Stimulated activated CD8-positive, alpha-beta memory T cell treated with anti-CD3 and anti-CD28 coated beads, Interleukin-12 subunit alpha, Interleukin-12 subunit beta, amount 100 ng/mL, for 1 hour (primary cell): Measurements from ENCODE around the gene MTUS2.

Source experiments
- DNase-seq: peaks from one replicate; pipeline ENCODE4 v3.0.0-alpha.2; 2020; ENCODE audit warnings: low read depth

The MTUS2 gene

DNA sequence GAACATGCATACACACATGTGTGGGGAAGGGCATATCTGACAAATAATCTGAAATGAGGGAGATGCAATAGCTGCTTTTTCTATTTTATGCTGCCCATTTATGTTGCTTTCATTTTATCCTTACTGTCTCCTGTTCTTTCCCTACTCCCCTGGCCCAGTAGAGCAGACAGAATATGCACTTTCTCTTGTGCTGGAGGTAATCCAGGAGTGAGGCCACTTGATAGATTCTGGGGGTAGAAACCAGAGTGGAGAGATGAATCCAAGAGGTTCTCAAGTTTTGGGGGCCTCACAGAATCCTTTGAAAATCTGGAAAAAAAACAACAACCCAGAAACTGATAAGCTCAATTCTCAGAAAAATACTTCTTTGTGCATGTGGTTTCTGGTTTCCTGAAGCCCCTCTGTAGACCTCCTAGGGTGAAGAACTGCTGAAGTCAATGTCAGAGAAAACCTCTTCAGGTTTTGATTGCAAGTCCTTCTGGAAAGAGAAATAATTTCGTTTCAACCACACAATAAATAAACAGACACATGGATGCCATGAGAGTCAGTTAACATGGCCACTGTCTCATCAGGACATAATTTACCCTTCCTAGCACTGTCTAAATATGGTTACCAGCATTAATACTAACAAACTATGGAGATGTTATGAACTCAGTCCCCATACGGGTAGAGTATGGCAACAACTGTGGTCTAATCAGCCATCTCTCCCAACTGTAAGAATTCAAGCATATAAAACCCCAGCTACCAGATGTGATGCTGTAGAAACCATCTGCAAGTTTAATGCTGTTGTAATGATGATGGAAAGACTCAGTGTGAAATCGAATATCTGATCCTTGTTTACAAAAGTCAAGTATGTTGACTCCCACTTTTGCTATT is 419.8 kb downstream of the MTUS2 start:
- no peak for DNase-seq

DNA sequence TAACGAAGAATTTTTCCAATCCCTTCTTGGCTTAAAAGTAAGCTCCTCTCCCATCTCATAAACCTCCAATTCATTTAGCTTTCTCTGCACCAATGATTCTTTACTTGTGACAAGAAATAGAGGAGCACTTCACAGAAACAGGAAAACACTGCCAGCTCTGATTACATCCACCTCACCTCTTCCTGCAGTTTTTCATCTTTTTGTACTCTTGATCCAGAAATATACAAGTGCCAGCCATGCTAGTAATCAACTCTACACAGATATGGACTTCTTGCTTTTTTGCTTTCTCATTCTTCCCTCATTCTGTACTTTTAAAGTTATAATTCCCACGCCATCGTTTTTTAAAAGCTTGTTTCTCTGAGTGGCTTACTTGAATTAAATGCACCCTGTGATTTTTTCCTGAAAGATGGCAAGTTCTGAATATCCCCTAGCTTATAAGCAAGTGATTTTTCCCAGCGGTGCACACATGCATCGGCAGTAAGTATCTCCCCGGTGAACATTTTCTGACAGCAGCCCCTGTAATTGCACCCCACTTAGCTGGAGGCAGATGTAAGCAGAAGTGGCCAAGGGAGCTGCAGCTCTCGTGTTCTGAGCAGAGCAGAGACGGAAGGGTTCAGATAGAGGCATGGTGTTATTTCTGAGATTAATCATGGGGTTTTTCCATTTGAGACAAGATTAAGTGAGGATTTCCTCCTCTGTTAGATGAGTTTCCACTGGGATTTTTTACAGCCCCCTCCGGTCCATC is 434.7 kb downstream of the MTUS2 start:
- DNase-seq = no peak

DNA sequence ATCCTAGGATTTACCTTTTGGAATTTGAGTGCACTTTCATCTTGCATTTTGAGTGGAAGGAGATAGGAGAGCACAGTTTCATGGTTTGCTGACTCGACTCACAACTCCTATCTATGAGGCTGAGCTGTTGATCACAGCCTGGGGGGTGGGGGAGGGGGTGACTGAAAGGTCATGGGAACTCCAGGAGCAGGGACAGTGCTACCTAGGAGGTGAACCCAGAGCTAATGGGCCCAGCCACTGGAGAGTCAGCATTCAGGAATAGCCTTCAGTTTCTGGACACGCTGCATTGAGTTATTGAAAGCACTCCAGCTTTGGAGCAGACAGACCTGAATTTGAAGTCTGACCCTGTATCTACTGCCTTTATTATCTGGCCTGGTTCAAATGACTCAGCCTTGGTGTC is 435.4 kb downstream of the MTUS2 start:
- DNase-seq = no peak

DNA sequence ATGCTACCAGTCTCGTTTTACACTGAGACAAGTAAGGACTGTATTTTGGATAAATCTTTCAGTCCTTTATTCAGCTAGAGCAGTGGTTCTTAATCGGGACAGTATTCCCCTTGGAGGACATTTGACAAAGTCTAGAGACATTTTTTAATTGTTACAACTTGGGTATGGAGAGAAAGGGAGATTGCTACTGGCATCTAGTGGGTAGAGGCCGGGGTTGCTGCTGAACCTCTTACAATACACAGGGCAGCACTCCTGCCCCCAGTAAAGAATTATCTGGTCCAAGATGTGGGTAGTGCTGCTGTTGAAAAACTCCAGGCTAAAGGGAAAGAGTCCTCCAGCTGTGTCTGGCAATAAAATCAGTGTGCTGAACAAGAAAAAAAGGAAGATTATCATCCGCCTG is 440.5 kb downstream of the MTUS2 start:
- no peak for DNase-seq

DNA sequence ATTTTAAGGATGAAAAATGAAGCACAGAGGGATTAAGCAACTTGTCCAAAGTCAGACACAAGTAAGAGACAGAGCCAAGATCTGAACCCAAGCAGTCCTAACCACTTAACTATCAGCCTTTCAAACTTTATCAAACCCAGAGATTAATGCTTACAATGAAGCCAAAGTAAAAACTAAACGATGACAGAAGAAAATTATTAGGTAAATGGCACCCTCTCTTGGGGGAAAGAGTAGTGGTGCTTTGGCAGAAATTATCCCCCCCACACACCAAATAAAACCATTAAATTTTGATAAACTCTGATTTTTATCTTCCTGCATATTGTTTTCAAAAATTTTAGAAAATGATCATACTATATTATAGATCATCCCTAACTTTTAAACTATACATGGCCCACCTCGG is 446.1 kb downstream of the MTUS2 start:
- no peak for DNase-seq

DNA sequence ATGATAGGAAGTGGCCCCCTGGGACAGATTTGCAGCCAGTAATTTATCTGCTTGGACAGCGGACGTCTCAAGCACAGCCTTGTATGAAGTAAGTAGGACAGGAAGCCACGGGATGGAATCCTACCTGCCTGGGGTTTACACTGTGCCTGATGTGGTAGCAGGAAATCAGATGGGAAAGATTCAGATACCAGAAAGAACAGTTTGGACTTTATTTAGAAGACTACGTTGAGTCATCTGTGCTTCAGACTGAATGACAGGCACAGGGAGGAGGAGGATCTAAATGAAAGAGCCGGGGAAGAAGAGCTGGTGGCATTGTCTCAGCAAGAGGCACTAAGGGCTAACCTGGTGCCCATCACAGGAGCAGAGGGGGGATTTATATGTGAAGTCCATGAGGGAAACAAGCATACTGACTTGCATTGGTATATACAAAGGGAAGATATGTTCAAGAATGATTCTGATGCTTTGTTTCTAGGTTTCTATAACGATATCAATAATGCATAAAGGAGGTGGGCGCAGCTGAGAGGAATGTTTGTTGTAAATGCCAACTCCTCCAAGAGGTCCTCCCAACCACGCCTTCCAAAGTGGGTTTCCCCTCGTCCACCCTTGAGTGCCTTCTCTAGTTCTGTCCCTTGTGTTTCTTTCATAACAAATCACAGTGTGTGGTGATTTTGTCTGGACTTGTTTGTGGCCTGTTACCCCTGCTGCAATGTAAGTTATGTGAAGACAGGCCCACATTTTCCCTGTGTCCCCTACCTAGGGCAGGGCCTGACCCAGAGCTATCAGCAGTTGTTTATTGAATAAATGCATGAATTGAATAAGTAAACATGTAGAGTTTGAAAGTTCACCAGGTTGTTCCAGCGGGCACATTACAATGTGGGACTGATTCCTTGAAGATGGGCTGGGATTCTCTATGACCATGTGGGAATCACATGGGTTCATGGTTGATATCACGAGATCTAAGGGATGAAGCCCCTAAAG is 446.9 kb downstream of the MTUS2 start:
- no peak for DNase-seq

DNA sequence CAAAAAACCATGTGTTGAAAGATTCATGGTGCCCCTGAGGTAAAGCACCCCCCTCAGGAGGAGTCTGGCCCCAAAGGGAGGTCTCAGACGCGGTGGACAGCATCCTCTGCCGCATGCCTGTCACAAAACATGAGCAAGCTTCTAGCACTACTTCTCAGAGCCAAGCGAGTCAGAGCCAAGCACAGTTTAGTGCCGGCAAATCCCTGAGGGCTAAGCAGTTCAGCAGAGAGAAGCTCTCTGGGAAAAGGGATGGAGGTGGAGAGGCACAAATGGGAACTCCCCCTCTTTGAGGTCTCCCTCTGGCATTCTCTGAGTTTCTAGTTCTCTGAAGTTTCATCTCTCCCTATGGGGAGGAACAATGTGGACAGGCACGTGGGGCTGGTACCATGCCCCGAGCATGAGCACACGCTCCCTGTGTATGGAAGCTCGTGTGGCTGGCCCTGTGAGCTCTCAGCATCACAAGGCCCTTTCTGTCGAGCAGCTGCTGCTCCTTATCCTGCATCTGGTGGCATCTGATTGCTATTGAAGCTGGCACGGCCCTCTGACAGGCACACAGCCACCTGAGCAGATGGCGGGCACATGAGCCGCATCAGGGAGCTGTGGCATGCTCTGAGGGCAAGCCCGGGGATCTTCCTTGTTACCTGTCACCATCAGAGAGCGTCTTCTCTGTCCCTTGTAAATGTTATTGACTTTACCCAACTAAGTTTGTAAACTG is 450.3 kb downstream of the MTUS2 start:
- DNase-seq = no peak

DNA sequence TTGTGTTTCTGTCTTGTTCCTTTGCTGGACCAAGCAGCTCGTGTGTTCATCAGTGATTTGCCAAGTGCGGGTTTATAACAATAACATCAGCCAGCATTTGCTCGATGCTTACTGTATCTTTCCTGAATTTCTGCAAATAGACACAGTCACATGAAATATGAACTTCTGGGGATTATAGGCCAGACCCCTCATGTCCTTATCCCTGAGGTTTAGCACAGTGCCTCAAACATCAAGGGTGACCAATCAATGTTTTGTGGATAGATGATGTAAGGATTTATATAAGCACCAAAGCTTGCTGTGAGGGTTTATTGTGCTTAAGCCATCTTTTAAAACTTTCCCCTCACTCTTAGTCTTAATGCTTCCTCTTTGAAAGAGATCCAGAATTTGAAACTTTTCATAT is 451.5 kb downstream of the MTUS2 start:
- DNase-seq = no peak

DNA sequence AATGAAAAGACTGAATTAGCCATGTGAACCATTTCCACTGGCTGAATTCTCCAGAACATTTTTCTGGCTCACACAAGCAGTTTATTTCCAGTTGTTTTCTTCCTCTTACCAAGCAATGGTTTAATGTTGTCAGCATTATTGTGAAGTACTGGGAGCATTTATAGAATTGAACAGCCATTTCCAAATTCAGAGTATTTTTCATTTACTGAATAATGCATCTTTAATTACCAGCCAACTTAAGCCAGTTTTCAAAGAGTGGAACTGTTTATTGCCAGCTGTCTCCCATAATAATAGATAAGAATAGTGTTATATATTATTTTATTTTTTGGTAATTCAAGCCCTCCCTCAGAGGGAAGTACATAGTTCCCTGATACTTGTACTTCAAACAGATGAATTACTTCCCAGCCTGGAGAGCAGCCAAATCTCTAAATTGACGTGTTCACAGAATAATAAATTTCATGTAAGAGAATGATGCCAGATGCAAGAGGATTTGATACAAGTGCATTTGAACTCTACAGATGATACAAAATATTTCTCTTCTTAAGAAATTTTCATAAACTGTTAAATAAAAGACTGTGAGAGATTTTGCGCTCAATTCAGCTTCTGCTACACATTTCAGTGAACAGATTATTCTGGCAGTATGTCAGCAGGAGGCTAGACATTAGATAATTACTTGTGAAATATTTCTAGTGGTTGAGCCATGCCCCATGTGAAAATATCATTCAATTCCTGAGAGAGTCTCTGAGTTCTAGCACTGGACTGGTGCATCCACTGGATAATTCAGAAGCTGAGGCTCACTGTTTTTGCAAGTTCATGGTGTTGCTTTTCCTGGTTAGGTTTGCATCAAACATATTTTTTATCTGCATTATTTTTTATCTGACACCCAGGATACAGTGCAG is 459.5 kb downstream of the MTUS2 start:
- DNase-seq = no peak

DNA sequence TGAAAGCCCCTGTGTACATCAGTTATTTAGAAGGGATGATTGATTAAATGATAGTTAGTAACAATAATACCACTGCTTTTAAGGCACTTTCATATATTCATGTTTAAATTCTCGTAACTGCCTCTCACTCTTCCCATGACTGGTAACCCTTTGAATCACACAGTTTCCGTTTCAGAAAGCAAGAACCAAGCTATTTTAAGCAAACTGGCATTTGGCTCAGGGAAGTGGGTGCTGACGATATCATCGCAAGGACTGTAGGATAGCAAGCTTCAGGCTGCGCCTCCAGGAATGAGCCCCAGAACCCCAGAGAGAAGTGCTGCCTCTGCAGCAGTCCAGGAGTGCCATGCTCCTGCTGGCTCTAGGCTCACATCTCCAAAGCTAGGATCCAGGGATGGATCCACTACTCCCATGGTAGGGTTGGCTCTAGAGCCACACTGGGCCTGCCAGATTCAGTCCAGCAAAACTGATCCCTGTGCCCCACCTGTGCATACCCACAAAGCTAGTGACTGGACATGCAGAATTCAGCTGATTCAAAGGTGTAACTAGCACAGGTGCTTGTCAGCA is 461.9 kb downstream of the MTUS2 start:
- DNase-seq = no peak

DNA sequence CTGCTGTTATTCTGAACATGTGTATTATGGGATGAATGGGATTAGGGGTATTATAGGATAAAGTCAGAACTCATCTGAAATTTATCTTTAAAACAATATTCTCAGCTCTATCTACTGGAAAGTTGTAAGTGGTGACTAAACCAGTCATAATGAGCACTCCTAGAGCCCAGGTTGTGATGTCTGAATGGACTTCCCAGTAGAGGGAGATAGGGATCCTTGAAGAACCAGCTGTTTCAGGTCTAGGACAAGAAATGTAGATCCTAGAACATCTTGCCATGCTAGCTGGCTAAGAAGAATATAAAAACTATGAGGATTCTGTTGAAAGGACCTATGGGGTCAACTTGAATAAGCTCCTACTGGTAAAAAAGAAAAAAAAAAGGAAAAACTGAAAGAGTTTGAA is 464.6 kb downstream of the MTUS2 start:
- DNase-seq = no peak

DNA sequence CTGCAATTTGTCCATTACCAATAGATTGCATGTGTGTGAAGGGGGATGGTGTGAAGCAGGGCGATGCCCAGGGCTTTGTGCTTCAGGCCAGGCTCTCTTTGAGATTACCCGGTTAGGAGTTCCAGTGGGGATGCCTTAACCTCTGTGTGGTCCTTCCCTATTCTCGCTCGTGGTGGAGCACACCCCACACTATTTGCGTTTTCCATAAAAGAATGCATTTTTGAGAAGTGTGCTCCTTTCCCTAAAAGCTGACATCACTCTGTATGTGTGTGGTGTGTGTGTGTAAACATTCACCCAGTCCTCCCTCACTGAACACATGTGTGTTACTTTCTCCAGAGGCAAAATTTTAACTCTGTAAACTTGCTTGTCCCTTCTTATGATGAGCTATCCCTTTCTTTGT is 467.1 kb downstream of the MTUS2 start:
- DNase-seq = no peak

DNA sequence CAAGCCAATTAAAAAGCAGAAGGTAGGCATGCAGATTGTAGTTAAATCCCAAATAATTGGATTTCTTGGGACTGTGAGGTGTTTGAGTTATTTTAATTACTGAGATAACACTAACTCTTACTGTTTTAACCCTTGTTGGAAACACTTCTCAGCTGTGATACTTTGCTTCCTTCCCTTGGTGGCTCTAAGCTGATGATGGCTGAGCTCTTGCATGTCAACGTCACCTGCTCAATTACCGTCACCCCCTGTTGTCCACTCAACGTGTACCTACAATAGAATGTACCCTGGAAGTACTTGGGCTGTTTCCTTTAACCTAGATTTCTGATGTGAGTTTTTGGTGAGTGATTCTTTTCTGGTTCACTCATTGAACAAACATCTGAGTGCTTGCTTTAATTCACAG is 471.9 kb downstream of the MTUS2 start:
- no peak for DNase-seq

DNA sequence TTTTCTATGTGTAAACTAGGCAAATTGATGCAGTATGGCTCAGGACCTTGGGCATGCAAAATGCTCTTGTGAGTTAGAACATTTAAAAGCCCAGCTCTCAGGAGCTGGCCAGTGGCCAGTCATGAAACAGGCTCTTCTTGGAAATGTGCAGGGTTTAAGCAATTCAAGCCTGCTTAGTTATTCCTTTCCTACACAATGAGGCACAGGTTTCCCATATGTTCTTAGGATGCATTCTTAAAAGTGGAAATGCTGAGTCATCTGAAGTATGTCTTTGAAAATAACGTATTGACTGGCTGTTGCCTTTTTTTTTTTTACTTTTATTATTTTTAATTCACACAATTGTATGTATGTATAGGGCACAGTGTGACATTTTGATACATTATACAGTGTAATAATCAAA is 474.7 kb downstream of the MTUS2 start:
- no peak for DNase-seq

DNA sequence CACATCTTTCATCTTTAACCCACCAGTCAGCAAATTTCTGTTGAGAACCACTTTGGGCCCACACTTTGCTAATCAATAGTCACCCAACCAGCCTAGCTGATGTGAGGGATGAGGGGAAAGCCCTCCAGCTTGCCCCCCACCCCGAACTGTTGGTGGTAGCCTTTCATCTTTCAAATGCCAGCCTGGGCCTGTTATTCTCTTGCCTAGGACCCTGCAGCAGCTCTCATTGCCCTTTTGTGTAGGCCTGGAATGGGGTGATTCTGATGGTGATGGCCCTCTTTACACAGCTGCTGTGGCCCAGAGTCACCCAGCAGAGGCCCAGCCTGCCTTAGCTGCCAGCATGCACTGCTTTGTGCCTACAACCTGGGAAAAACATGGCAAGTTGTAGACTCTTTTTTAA is 480.9 kb downstream of the MTUS2 start:
- DNase-seq = no peak

DNA sequence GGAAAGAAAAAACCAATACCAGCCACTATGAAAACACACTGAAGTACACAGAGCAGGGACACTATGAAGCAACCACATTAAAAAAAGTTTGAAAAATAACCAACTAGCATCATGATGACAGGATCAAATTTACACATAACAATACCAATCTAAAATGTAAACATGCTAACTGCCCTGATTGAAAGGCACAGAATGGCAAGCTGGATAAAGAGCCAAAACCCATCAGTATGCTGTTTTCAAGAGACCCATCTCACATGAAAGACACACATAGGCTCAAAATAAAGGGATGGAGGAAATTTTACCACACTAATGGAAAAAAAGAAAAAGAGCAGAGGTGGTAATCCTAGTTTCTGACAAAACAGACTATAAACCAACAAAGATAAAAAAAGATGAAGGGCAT is 484.0 kb downstream of the MTUS2 start:
- DNase-seq = no peak

DNA sequence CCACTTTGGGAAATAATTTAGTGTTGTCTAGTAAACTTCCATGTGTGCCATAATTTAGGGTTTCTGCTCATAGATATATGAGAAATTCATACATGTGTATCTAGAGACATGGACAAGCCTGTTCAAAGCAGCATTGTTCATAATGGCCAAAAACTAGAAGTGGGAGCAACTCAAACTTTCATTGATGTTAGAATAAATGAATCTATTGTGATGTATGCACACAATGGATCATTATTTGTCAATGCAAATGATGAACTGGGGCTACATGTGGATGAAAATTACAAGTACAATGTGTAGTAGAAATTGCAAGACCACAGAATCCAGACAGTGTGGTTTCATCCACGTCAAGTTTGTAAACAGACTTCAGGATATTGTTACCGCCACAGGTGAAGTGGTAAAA is 490.7 kb downstream of the MTUS2 start:
- no peak for DNase-seq

DNA sequence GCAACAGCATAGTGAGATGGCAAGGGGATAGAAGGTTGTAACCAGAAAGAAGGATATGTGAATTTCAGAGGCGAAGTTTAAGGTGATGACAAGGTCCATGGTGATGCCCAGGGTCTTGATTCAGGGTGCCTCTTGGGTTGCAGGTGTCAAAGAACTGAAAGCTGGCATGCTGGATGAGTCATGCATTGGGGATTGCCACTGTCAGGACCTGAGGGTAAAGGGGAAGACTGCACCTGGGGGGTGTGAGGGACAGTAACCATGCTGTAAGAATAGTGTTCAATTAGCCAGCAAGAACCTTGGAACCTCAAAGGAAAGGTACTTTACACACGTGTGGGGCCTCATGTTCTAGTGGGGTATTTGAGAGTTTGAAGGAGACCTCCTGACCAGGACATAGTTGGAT is 495.7 kb downstream of the MTUS2 start:
- no peak for DNase-seq

DNA sequence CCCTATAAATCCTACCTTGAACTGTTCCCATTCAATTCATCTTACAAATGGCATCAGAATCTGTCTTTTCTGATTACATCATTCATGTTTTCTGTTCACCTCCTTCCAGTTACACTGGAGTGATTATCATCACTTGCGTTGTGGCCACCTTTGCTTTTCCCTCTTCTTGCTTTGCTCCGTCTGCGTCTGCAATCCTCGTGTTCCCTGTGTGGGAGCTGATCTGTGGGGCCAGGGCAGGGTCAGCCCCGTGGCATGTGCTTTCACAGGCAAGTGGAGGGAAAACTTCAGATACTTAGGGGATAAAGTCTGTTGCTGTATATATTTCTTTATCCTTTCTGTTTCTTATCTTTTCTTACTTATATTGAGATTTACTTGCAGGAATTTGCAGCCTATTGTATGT is 497.7 kb downstream of the MTUS2 start:
- no peak for DNase-seq

DNA sequence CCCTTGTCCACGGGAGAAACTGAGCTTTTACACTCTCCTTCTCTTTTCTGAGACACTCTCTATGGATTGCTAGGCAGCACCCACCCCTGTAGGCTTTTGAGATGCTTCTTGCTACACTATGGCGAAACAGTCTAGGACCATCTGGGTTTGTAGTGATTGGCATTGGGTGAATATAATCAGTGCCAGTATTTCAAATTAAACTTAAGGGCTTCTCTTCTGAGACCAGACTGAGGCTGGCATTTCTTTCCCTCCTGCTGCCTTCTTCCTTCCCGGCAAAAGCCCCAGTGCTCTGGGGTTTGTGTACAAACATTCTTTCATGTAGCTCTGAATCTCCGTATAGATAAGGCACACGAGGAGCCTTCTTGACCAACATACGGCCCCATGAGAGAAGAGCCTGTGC is 498.6 kb downstream of the MTUS2 start:
- DNase-seq = no peak
